NCI-H1105 treated with DMSO at 0.1 percent for 48 hours (cell line): ENCODE measurements around the gene TAS2R41.

Experiments used
- DNase-seq: peaks from one replicate; lab custom pipeline; 2025; lab: John Stamatoyannopoulos, UW

The TAS2R41 gene

GRCh38 chr7:143477501-143478150, at the start of gene TAS2R41:
Gene TAS2R41 (plus strand): TSS chr7:143477873. CDS start chr7:143477873, 0 bp downstream.
- DNase-seq, result no peak

GRCh38 chr7:143429770-143430698, 47.6 kb upstream of the TAS2R41 start:
- no peak for DNase-seq

- no peak for DNase-seq
Measured at GRCh38 chr7:143431109-143431508, 46.6 kb upstream of the TAS2R41 start.

GRCh38 chr7:143433759-143434158, 43.9 kb upstream of the TAS2R41 start:
- no peak for DNase-seq

- peak; percentile 27 for DNase-seq
Measured at GRCh38 chr7:143434660-143435059, 43.0 kb upstream of the TAS2R41 start.

- DNase-seq, result no peak
Measured at GRCh38 chr7:143435266-143435665, 42.4 kb upstream of the TAS2R41 start.

- DNase-seq, result no peak
Measured at GRCh38 chr7:143436325-143436946, 41.2 kb upstream of the TAS2R41 start.

GRCh38 chr7:143437578-143437977, 40.1 kb upstream of the TAS2R41 start:
- no peak for DNase-seq

- no peak for DNase-seq
Measured at GRCh38 chr7:143439866-143440265, 37.8 kb upstream of the TAS2R41 start.

- no peak for DNase-seq
Measured at GRCh38 chr7:143443153-143443552, 34.5 kb upstream of the TAS2R41 start, which contains the start of gene TAS2R60. Gene TAS2R60 (plus strand): TSS chr7:143443453. CDS start chr7:143443453, 0 bp downstream.

- DNase-seq, result no peak
Measured at GRCh38 chr7:143444063-143444782, 33.5 kb upstream of the TAS2R41 start.

- no peak for DNase-seq
Measured at GRCh38 chr7:143444785-143445184, 32.9 kb upstream of the TAS2R41 start.

GRCh38 chr7:143447466-143447865, 30.2 kb upstream of the TAS2R41 start:
- peak; percentile 35 for DNase-seq

GRCh38 chr7:143448429-143448828, 29.2 kb upstream of the TAS2R41 start:
- no peak for DNase-seq

- no peak for DNase-seq
Measured at GRCh38 chr7:143449793-143450192, 27.9 kb upstream of the TAS2R41 start.

- no peak for DNase-seq
Measured at GRCh38 chr7:143451122-143451521, 26.6 kb upstream of the TAS2R41 start.

- no peak for DNase-seq
Measured at GRCh38 chr7:143451746-143452145, 25.9 kb upstream of the TAS2R41 start.

- no peak for DNase-seq
Measured at GRCh38 chr7:143452495-143452894, 25.2 kb upstream of the TAS2R41 start.

GRCh38 chr7:143454091-143454680, 23.5 kb upstream of the TAS2R41 start:
- no peak for DNase-seq

GRCh38 chr7:143455491-143455890, 22.2 kb upstream of the TAS2R41 start:
- no peak for DNase-seq

- no peak for DNase-seq
Measured at GRCh38 chr7:143455942-143456341, 21.7 kb upstream of the TAS2R41 start.
